ENCODE results near the gene SYP. TPM values are rescaled to one million over a fixed set of nuclear protein-coding genes. Genes with fewer than 3 reads are reported as not detected.

Gene SYP
- total and polyA plus RNA-seq, 2 donors (not counting 1 experiment from before 2014, with no cell fraction given), result 1.2 to 1.6 TPM

- H4K20me1 ChIP-seq (ENCODE audit: control insufficient read depth, insufficient read depth, low read length, poor library complexity, severe bottlenecking), result no peaks in the 10 kb centered on the region
- H3K27me3 ChIP-seq (replicated peaks in 1 of 4; ENCODE audit: control extremely low read depth in 1 of 4, control insufficient read depth in 3 of 4, insufficient read depth in 4 of 4, low read length in 3 of 4), result no peaks in the 10 kb centered on the region
- ChIA-PET CTCF (no interaction called here), POLR2A (no interaction called here)
- H3K27ac Mint-ChIP-seq, result no peak overlapping the region
- TF ChIP-seq CTCF (IDR thresholded peaks at IDR 0.05), result no peak
- TF ChIP-seq EZH2 (IDR thresholded peaks at IDR 0.05; ENCODE audit: borderline replicate concordance, insufficient read depth, low read depth, low read length, poor library complexity, severe bottlenecking), result no peak
- no peaks in the 10 kb centered on the region for H3K4me1 Mint-ChIP-seq
- H3K4me1 ChIP-seq (ENCODE audit: control insufficient read depth in 2 of 2, insufficient read depth in 2 of 2, low read length in 2 of 2), result no peaks in the 10 kb centered on the region
- no peak overlapping the region for H3K27ac ChIP-seq (ENCODE audit: low read length in 2 of 2)
- H2AFZ ChIP-seq (ENCODE audit: insufficient read depth, low read depth, low read length, poor library complexity, severe bottlenecking), result no peak overlapping the region
- no peak for DNase-seq
- no peak for ATAC-seq (ENCODE audit: low read depth)
- no peak overlapping the region for H3K4me2 ChIP-seq (replicated peaks; ENCODE audit: low read depth, low read length, poor library complexity, severe bottlenecking)
- WGBS (ENCODE audit: insufficient coverage), result no CpG with 5 or more reads among the region's 8 CpGs
- no peak overlapping the region for H3K9ac ChIP-seq (ENCODE audit: low read length)
- H3K4me3 Mint-ChIP-seq, result no peak overlapping the region
- H3K4me3 ChIP-seq (ENCODE audit: control extremely low read depth in 1 of 5, extremely low read depth in 1 of 5, insufficient read depth in 1 of 5, low read depth in 2 of 5, low read length in 4 of 5), result no peak overlapping the region
- H3K79me2 ChIP-seq (ENCODE audit: control insufficient read depth, insufficient read depth, low read length), result no peaks in the 10 kb centered on the region
- no peaks in the 10 kb centered on the region for H3K9me3 Mint-ChIP-seq (ENCODE audit: insufficient read depth)
- H3K36me3 ChIP-seq (replicated peaks in 1 of 2; ENCODE audit: control extremely low read depth in 1 of 2, control insufficient read depth in 1 of 2, extremely low read depth in 1 of 2, insufficient read depth in 2 of 2, low read length in 1 of 2), result no peaks in the 10 kb centered on the region
- no peaks in the 10 kb centered on the region for H3K27me3 Mint-ChIP-seq
- intact Hi-C loops (cut with micrococcal nuclease), result no loop called here
- H3K9me3 ChIP-seq (ENCODE audit: control extremely low read depth in 1 of 3, control insufficient read depth in 2 of 3, insufficient read depth in 1 of 3, low read length in 2 of 3), result no peaks in the 10 kb centered on the region
Observed at GRCh38 chrX:49210406-49210805, 10.4 kb upstream of the SYP start.

- ChIA-PET CTCF (no interaction called here), POLR2A (no interaction called here)
- H4K20me1 ChIP-seq (ENCODE audit: control insufficient read depth, insufficient read depth, low read length, poor library complexity, severe bottlenecking), result no peaks in the 10 kb centered on the region
- H3K79me2 ChIP-seq (ENCODE audit: control insufficient read depth, insufficient read depth, low read length), result no peaks in the 10 kb centered on the region
- H3K4me1 Mint-ChIP-seq, result no peaks in the 10 kb centered on the region
- no peak overlapping the region for H3K4me3 ChIP-seq (ENCODE audit: control extremely low read depth in 1 of 5, extremely low read depth in 1 of 5, insufficient read depth in 1 of 5, low read depth in 2 of 5, low read length in 4 of 5)
- H3K4me1 ChIP-seq (ENCODE audit: control insufficient read depth in 2 of 2, insufficient read depth in 2 of 2, low read length in 2 of 2), result no peaks in the 10 kb centered on the region
- TF ChIP-seq CTCF (IDR thresholded peaks at IDR 0.05) (no peak), EZH2 (IDR thresholded peaks at IDR 0.05; ENCODE audit: borderline replicate concordance, insufficient read depth, low read depth, low read length, poor library complexity, severe bottlenecking) (no peak)
- no peak overlapping the region for H3K9ac ChIP-seq (ENCODE audit: low read length)
- H2AFZ ChIP-seq (ENCODE audit: insufficient read depth, low read depth, low read length, poor library complexity, severe bottlenecking), result peak overlapping the region; percentile 22
- no peak overlapping the region for H3K27ac Mint-ChIP-seq
- H3K4me3 Mint-ChIP-seq, result peak overlapping the region; percentile 19
- intact Hi-C loops (cut with micrococcal nuclease), result no loop called here
- H3K27me3 ChIP-seq (replicated peaks in 1 of 4; ENCODE audit: control extremely low read depth in 1 of 4, control insufficient read depth in 3 of 4, insufficient read depth in 4 of 4, low read length in 3 of 4), result no peaks in the 10 kb centered on the region
- H3K36me3 ChIP-seq (replicated peaks in 1 of 2; ENCODE audit: control extremely low read depth in 1 of 2, control insufficient read depth in 1 of 2, extremely low read depth in 1 of 2, insufficient read depth in 2 of 2, low read length in 1 of 2), result no peaks in the 10 kb centered on the region
- H3K4me2 ChIP-seq (replicated peaks; ENCODE audit: low read depth, low read length, poor library complexity, severe bottlenecking), result peak overlapping the region; percentile 35
- no peaks in the 10 kb centered on the region for H3K9me3 Mint-ChIP-seq (ENCODE audit: insufficient read depth)
- no peak for ATAC-seq (ENCODE audit: low read depth)
- WGBS (ENCODE audit: insufficient coverage), result no CpG with 5 or more reads among the region's 28 CpGs
- H3K27ac ChIP-seq (ENCODE audit: low read length in 2 of 2), result no peak overlapping the region
- H3K27me3 Mint-ChIP-seq, result no peaks in the 10 kb centered on the region
- DNase-seq, result no peak
- H3K9me3 ChIP-seq (ENCODE audit: control extremely low read depth in 1 of 3, control insufficient read depth in 2 of 3, insufficient read depth in 1 of 3, low read length in 2 of 3), result no peaks in the 10 kb centered on the region
Observed at GRCh38 chrX:49209434-49210251, 9.7 kb upstream of the SYP start.

Data from B cell (primary cell).